KBM-7 (cell line): ENCODE data around the gene RSBN1L.
A peak's percentile ranks its signal among the peaks of the same experiment; 100 is the strongest.
"Not testable (repeated sequence)": the region's sequence is repeated elsewhere in the genome, so short reads cannot be mapped to it uniquely, and the experiment has no call there.

ENCODE experiments used
- DNase-seq: peaks from one replicate; pipeline ENCODE4 v3.0.0-alpha.2; 2015
- in situ Hi-C: fragments of 300-500 bp; cut with MboI; formaldehyde crosslinking; loops from 2 replicates; pipeline ENCODE4 v1.14.3; 2020; ENCODE audit warnings: low sequenced_read_pairs, low pct_unique_long_range_greater_than_20kb, mixed read lengths

Gene RSBN1L

GRCh38 chr7:77684030-77684429 is 12.2 kb upstream of the RSBN1L start:
- no peak for DNase-seq
- in situ Hi-C loops = no loop called here

GRCh38 chr7:77685233-77685632 is 11.0 kb upstream of the RSBN1L start:
- in situ Hi-C loops = no loop called here
- DNase-seq = peak; percentile 38

GRCh38 chr7:77687100-77687746 is 9.0 kb upstream of the RSBN1L start:
- in situ Hi-C loops = no loop called here
- DNase-seq = peak; percentile 25

GRCh38 chr7:77687747-77688144 is 8.5 kb upstream of the RSBN1L start:
- in situ Hi-C loops = no loop called here
- DNase-seq = no peak

- no peak for DNase-seq
- in situ Hi-C loops = no loop called here
Measured at GRCh38 chr7:77690289-77690688, 6.0 kb upstream of the RSBN1L start.

- no peak for DNase-seq
- in situ Hi-C loops = no loop called here
Measured at GRCh38 chr7:77691892-77692491, 4.3 kb upstream of the RSBN1L start.

- no peak for DNase-seq
Measured at GRCh38 chr7:77693830-77694583, 2.3 kb upstream of the RSBN1L start.

GRCh38 chr7:77696643-77697534 is 630 bp downstream of the RSBN1L start:
- peak; percentile 67 for DNase-seq
- in situ Hi-C loops = no loop called here

More at GRCh38 chr7:77693830-77694583, 2.3 kb upstream of the RSBN1L start:
- in situ Hi-C loops = no loop called here

- DNase-seq = no peak
- in situ Hi-C loops = no loop called here
Measured at GRCh38 chr7:77697535-77697831, 1.2 kb downstream of the RSBN1L start.

GRCh38 chr7:77698042-77698625 is 1.9 kb downstream of the RSBN1L start:
- peak; percentile 49 for DNase-seq
- in situ Hi-C loops = no loop called here

GRCh38 chr7:77699056-77699455 is 2.8 kb downstream of the RSBN1L start:
- in situ Hi-C loops = no loop called here
- peak; percentile 25 for DNase-seq

- DNase-seq = no peak
- in situ Hi-C loops = no loop called here
Measured at GRCh38 chr7:77702513-77702912, 6.3 kb downstream of the RSBN1L start.

GRCh38 chr7:77702968-77703472 is 6.8 kb downstream of the RSBN1L start:
- DNase-seq = no peak
- in situ Hi-C loops = no loop called here

GRCh38 chr7:77703669-77704068 is 7.4 kb downstream of the RSBN1L start:
- in situ Hi-C loops, DNase-seq: not testable (repeated sequence)

- DNase-seq = no peak
- in situ Hi-C loops = no loop called here
Measured at GRCh38 chr7:77707504-77707992, 11.3 kb downstream of the RSBN1L start.

- in situ Hi-C loops = no loop called here
Measured at GRCh38 chr7:77710067-77710466, 13.8 kb downstream of the RSBN1L start.

GRCh38 chr7:77710861-77711260 is 14.6 kb downstream of the RSBN1L start:
- no peak for DNase-seq
- in situ Hi-C loops = no loop called here

More at GRCh38 chr7:77710067-77710466, 13.8 kb downstream of the RSBN1L start:
- no peak for DNase-seq

- in situ Hi-C loops = no loop called here
- no peak for DNase-seq
Measured at GRCh38 chr7:77714195-77714594, 17.9 kb downstream of the RSBN1L start.

GRCh38 chr7:77714931-77715330 is 18.7 kb downstream of the RSBN1L start:
- in situ Hi-C loops, DNase-seq: not testable (repeated sequence)
